H9 (cell line): ENCODE results near the gene OR6M1. TPM values are rescaled to one million over a fixed set of nuclear protein-coding genes. Genes with fewer than 3 reads are reported as not detected.

Source experiments
- DNase-seq: peaks from one replicate; pipeline ENCODE4 v3.0.0-alpha.2; 2017
- H2AFZ ChIP-seq: one replicate; pipeline ENCODE4 v1.6.1; 2013; ENCODE audit warnings: mild to moderate bottlenecking, low read length, control low read depth, moderate library complexity
- H2AK5ac ChIP-seq: 2 replicates; pipeline ENCODE4 v1.6.1; 2013; ENCODE audit warnings: low read length, control low read depth, mixed read lengths; ENCODE audit not compliant: insufficient read length
- H2BK120ac ChIP-seq: one replicate; pipeline ENCODE4 v1.6.1; 2013; ENCODE audit warnings: low read depth, mild to moderate bottlenecking, low read length, control low read depth, inconsistent platforms; ENCODE audit not compliant: poor library complexity, severe bottlenecking
- H2BK12ac ChIP-seq: 2 replicates; pipeline ENCODE4 v1.6.1; 2013; ENCODE audit warnings: low read length, control low read depth, mixed read lengths, low read depth; ENCODE audit not compliant: insufficient read length
- H2BK15ac ChIP-seq: 2 replicates; pipeline ENCODE4 v1.6.1; 2013; ENCODE audit warnings: low read depth, low read length, control low read depth
- H2BK20ac ChIP-seq: one replicate; pipeline ENCODE4 v1.6.1; 2013; ENCODE audit warnings: low read depth, mild to moderate bottlenecking, low read length, control low read depth, inconsistent platforms; ENCODE audit not compliant: poor library complexity, severe bottlenecking
- H2BK5ac ChIP-seq: 2 replicates; pipeline ENCODE4 v1.6.1; 2013; ENCODE audit warnings: low read length, control low read depth, mixed read lengths; ENCODE audit not compliant: insufficient read length
- H3K14ac ChIP-seq: 2 replicates; pipeline ENCODE4 v1.6.1; 2013; ENCODE audit warnings: low read length, control low read depth; ENCODE audit not compliant: insufficient read depth
- H3K18ac ChIP-seq: 2 replicates; pipeline ENCODE4 v1.6.1; 2013; ENCODE audit warnings: low read depth, mild to moderate bottlenecking, mixed read lengths, low read length, control low read depth; ENCODE audit not compliant: insufficient read length
- H3K23ac ChIP-seq: 2 replicates; pipeline ENCODE4 v1.6.1; 2013; ENCODE audit warnings: low read length, control low read depth, mixed read lengths, low read depth; ENCODE audit not compliant: insufficient read length
- H3K23me2 ChIP-seq: 2 replicates; pipeline ENCODE4 v1.6.1; 2013; ENCODE audit warnings: low read depth, mild to moderate bottlenecking, mixed read lengths, low read length, control low read depth; ENCODE audit not compliant: insufficient read length, poor library complexity, severe bottlenecking
- H3K27ac ChIP-seq: 2 replicates; pipeline ENCODE4 v1.5.1; 2013; ENCODE audit warnings: low read length, control low read depth, mixed read lengths, low read depth; ENCODE audit not compliant: insufficient read length
- H3K27me3 ChIP-seq: 2 replicates; pipeline ENCODE4 v1.6.1; 2013; ENCODE audit warnings: low read length, control low read depth, inconsistent platforms; ENCODE audit not compliant: insufficient read depth
- H3K4ac ChIP-seq: 2 replicates; pipeline ENCODE4 v1.6.1; 2013; ENCODE audit warnings: low read depth, mild to moderate bottlenecking, control low read depth, inconsistent platforms, low read length, moderate library complexity
- H3K4me1 ChIP-seq: 2 replicates; pipeline ENCODE4 v1.6.1; 2013; ENCODE audit warnings: low read length, control low read depth, inconsistent platforms; ENCODE audit not compliant: insufficient read depth
- H3K4me2 ChIP-seq: 2 replicates; pipeline ENCODE4 v1.6.1; 2013; ENCODE audit warnings: low read length, control low read depth, mixed read lengths; ENCODE audit not compliant: insufficient read length, insufficient read depth
- H3K56ac ChIP-seq: 2 replicates; pipeline ENCODE4 v1.6.1; 2013; ENCODE audit warnings: low read depth, mild to moderate bottlenecking, mixed read lengths, low read length, control low read depth; ENCODE audit not compliant: insufficient read length
- H3K79me1 ChIP-seq: 2 replicates; pipeline ENCODE4 v1.6.1; 2013; ENCODE audit warnings: low read depth, mild to moderate bottlenecking, moderate library complexity, low read length, control low read depth, inconsistent platforms; ENCODE audit not compliant: insufficient read depth, poor library complexity, severe bottlenecking
- H3K79me2 ChIP-seq: 2 replicates; pipeline ENCODE4 v1.6.1; 2013; ENCODE audit warnings: low read length, control low read depth, inconsistent platforms; ENCODE audit not compliant: insufficient read depth
- H3K9ac ChIP-seq: 2 replicates; pipeline ENCODE4 v1.6.1; 2013; ENCODE audit warnings: low read length, control low read depth, mixed read lengths; ENCODE audit not compliant: insufficient read length; ENCODE audit errors: extremely low read depth
- H3K9me3 ChIP-seq: one replicate; pipeline ENCODE4 v1.6.1; 2013; ENCODE audit warnings: low read depth, low read length, inconsistent platforms; ENCODE audit not compliant: control insufficient read depth
- H3T11ph ChIP-seq: one replicate; pipeline ENCODE4 v1.6.1; 2013; ENCODE audit warnings: mild to moderate bottlenecking, low read length, control low read depth, inconsistent platforms
- H4K20me1 ChIP-seq: one replicate; pipeline ENCODE4 v1.6.1; 2013; ENCODE audit not compliant: control insufficient read depth, insufficient read length, insufficient read depth
- H4K5ac ChIP-seq: 2 replicates; pipeline ENCODE4 v1.6.1; 2013; ENCODE audit warnings: low read depth, mild to moderate bottlenecking, mixed read lengths, low read length, control low read depth; ENCODE audit not compliant: insufficient read length
- H4K8ac ChIP-seq: replicated peaks from 2 replicates; pipeline ENCODE4 v1.6.1; 2013; ENCODE audit warnings: low read length, control low read depth, mixed read lengths, low read depth; ENCODE audit not compliant: insufficient read length
- H4K91ac ChIP-seq: 2 replicates; pipeline ENCODE4 v1.6.1; 2013; ENCODE audit warnings: low read depth, mild to moderate bottlenecking, moderate library complexity, mixed read lengths, low read length, control low read depth; ENCODE audit not compliant: insufficient read length
- H3K27ac Mint-ChIP-seq, 3 experiments: 2 replicates in 2 of 3; 3 replicates in 1 of 3; pipeline ENCODE4 v1.8.0; 2020 to 2021; ENCODE audit warnings: mixed read lengths in 3 of 3, mild to moderate bottlenecking in 1 of 3, moderate library complexity in 1 of 3
- H3K27me3 Mint-ChIP-seq: 2 replicates; pipeline ENCODE4 v1.8.0; 2021; ENCODE audit warnings: low read depth, mild to moderate bottlenecking, moderate library complexity, mixed read lengths
- H3K36me3 Mint-ChIP-seq, 3 experiments: 2 replicates in 2 of 3; 3 replicates in 1 of 3; pipeline ENCODE4 v1.8.0; 2020 to 2021; ENCODE audit warnings: low read depth in 3 of 3, mixed read lengths in 3 of 3; ENCODE audit not compliant: insufficient read depth in 1 of 3
- H3K4me1 Mint-ChIP-seq, 2 experiments: 2 replicates each; pipeline ENCODE4 v1.8.0; 2020; ENCODE audit warnings: mixed read lengths in 2 of 2
- H3K4me3 Mint-ChIP-seq, 2 experiments: 2 replicates in 1 of 2; 3 replicates in 1 of 2; pipeline ENCODE4 v1.8.0; 2020 to 2021; ENCODE audit warnings: mild to moderate bottlenecking in 2 of 2, mixed read lengths in 2 of 2, moderate library complexity in 1 of 2
- H3K9me3 Mint-ChIP-seq, 2 experiments: 2 replicates in 1 of 2; 3 replicates in 1 of 2; pipeline ENCODE4 v1.8.0; 2020; ENCODE audit warnings: mild to moderate bottlenecking in 2 of 2, mixed read lengths in 2 of 2, moderate library complexity in 1 of 2
- CTCF ChIP-seq: fragments of 200-600 bp; sonication (generic); conservative IDR thresholded peaks from 3 replicates; pipeline ENCODE4 v1.8.0; 2021; ENCODE audit warnings: antibody characterized with exemption, mild to moderate bottlenecking
- WGBS: extraction: QIAGEN DNeasy Blood & Tissue Kit; methylation state at CpG from one replicate; pipeline ENCODE4 v1.1.7; 2013; ENCODE audit warnings: missing lambda C conversion rate, low lambda C conversion rate, mixed read lengths; ENCODE audit not compliant: insufficient read length; ENCODE audit errors: extremely low coverage; 5-methylcytosine and 5-hydroxymethylcytosine counted together
- total RNA-seq: library from RNA; stranded (reverse); gene quantifications from 2 replicates; pipeline ENCODE4 v1.2.1, GENCODE V29; 2021

The OR6M1 gene
- total RNA-seq, 1 experiment from 2014 or later: not detected

GRCh38 chr11:123798079-123798478 lies 8.1 kb downstream of the OR6M1 start:
- no peak overlapping the region for H2BK20ac ChIP-seq
- H3K27ac ChIP-seq: no peak overlapping the region
- H3K23ac ChIP-seq: no peak overlapping the region
- H3K14ac ChIP-seq: no peak overlapping the region
- no peak overlapping the region for H2BK120ac ChIP-seq
- H2BK5ac ChIP-seq: no peak overlapping the region
- H3K79me1 ChIP-seq: no peaks in the 10 kb centered on the region
- H3K4me3 Mint-ChIP-seq: no peak overlapping the region
- H3K36me3 Mint-ChIP-seq: peaks cover 11 to 28% (median 19%) of the 10 kb centered on the region in 3 experiments
- no peak overlapping the region for H3K4me2 ChIP-seq
- H3K9ac ChIP-seq: no peak overlapping the region
- H3K18ac ChIP-seq: no peak overlapping the region
- H3K56ac ChIP-seq: no peak overlapping the region
- no peaks in the 10 kb centered on the region for H3K23me2 ChIP-seq
- H3K9me3 Mint-ChIP-seq: peaks cover 14 to 21% of the 10 kb centered on the region in 2 experiments
- H3K4me1 Mint-ChIP-seq: peaks cover 14 to 27% of the 10 kb centered on the region in 2 experiments
- no peak overlapping the region for H2BK15ac ChIP-seq
- H3T11ph ChIP-seq: no peak overlapping the region
- H2AK5ac ChIP-seq: no peak overlapping the region
- H3K27me3 ChIP-seq: no peaks in the 10 kb centered on the region
- H3K4ac ChIP-seq: no peak overlapping the region
- no peak for TF ChIP-seq CTCF
- H3K27me3 Mint-ChIP-seq: no peaks in the 10 kb centered on the region
- H2BK12ac ChIP-seq: no peak overlapping the region
- no peaks in the 10 kb centered on the region for H3K4me1 ChIP-seq
- no peaks in the 10 kb centered on the region for H3K9me3 ChIP-seq
- no peak overlapping the region for H2AFZ ChIP-seq
- no peak for DNase-seq
- no peaks in the 10 kb centered on the region for H4K20me1 ChIP-seq
- H4K5ac ChIP-seq: no peak overlapping the region
- no CpG with 5 or more reads among the region's 4 CpGs for WGBS
- H4K91ac ChIP-seq: no peak overlapping the region
- no peak overlapping the region for H4K8ac ChIP-seq
- H3K79me2 ChIP-seq: no peaks in the 10 kb centered on the region
- H3K27ac Mint-ChIP-seq: no peak overlapping the region; a peak in 1 of 7 replicates
